Epithelial cell of proximal tubule (primary cell): ENCODE measurements around the gene TMEM61. TPM values are rescaled to one million over a fixed set of nuclear protein-coding genes. Genes with fewer than 3 reads are reported as not detected.

Experiments
- DNase-seq: peaks from one replicate; pipeline ENCODE4 v3.0.0-alpha.2; 2011; ENCODE audit warnings: low read depth
- H3K4me3 ChIP-seq: 2 replicates; pipeline ENCODE4 v1.5.1; 2011; ENCODE audit warnings: low read depth, mild to moderate bottlenecking, low read length
- CTCF ChIP-seq: conservative IDR thresholded peaks from 2 replicates; pipeline ENCODE4 v1.5.1; 2012; ENCODE audit warnings: low read depth, mild to moderate bottlenecking, low read length
- total RNA-seq: library from RNA; depleted of rRNA; stranded (reverse); fragments of >200 nt; gene quantifications from 2 replicates; pipeline ENCODE4 v1.2.3, GENCODE V29; 2015

Gene TMEM61
- total RNA-seq, 1 donor from 2014 or later: not detected

GRCh38 chr1:54984131-54984842 is 3.9 kb downstream of the TMEM61 start:
- DNase-seq: no peak
- H3K4me3 ChIP-seq: no peak overlapping the region
- TF ChIP-seq CTCF: no peak

- no peak for DNase-seq
Observed at GRCh38 chr1:54985556-54985955, 5.1 kb downstream of the TMEM61 start.

GRCh38 chr1:54986025-54986424 is 5.6 kb downstream of the TMEM61 start:
- no peak for TF ChIP-seq CTCF
- DNase-seq: no peak
- no peak overlapping the region for H3K4me3 ChIP-seq

More at GRCh38 chr1:54985556-54985955, 5.1 kb downstream of the TMEM61 start:
- TF ChIP-seq CTCF: no peak
- H3K4me3 ChIP-seq: no peak overlapping the region

GRCh38 chr1:54986533-54986932 is 6.1 kb downstream of the TMEM61 start:
- no peak for TF ChIP-seq CTCF
- no peak overlapping the region for H3K4me3 ChIP-seq
- DNase-seq: no peak

- no peak overlapping the region for H3K4me3 ChIP-seq
- no peak for TF ChIP-seq CTCF
- DNase-seq: no peak
Observed at GRCh38 chr1:54987427-54987826, 7.0 kb downstream of the TMEM61 start.

- no peak for TF ChIP-seq CTCF
- no peak for DNase-seq
- no peak overlapping the region for H3K4me3 ChIP-seq
Observed at GRCh38 chr1:54987919-54988705, 7.7 kb downstream of the TMEM61 start.
